Adrenal gland (tissue), 12 donors: ENCODE data around the gene KCNMB2. TPM values are rescaled to one million over a fixed set of nuclear protein-coding genes. Genes with fewer than 3 reads are reported as not detected.

Source experiments
- DNase-seq, 7 donors: peaks; one replicate each; pipeline ENCODE4 v3.0.0-alpha.2; 2019 to 2020
- H3K27ac ChIP-seq, 5 donors: fragments of 200-600 bp; sonication (generic) in 4 of 5; 1 replicate in 3 of 5; 2 replicates in 2 of 5; pipeline versions ENCODE4 v1.5.1 to v1.8.0; 2016 to 2020; ENCODE audit warnings: mild to moderate bottlenecking in 1 of 5
- H3K27me3 ChIP-seq: fragments of 200-600 bp; 2 replicates; pipeline ENCODE4 v1.8.0; 2021
- H3K36me3 ChIP-seq, 2 donors: fragments of 200-600 bp; replicated peaks in 1 of 2; 1 replicate in 1 of 2; 2 replicates in 1 of 2; pipeline versions ENCODE4 v1.5.1 to v1.8.0; 2018 to 2022
- H3K4me1 ChIP-seq, 2 donors: fragments of 200-600 bp; replicated peaks in 1 of 2; 1 replicate in 1 of 2; 2 replicates in 1 of 2; pipeline versions ENCODE4 v1.5.1 to v1.8.0; 2018 to 2021
- H3K4me3 ChIP-seq, 4 donors: fragments of 200-600 bp; sonication (generic) in 3 of 4; one replicate each; pipeline ENCODE4 v1.5.1; 2016 to 2018
- H3K9me3 ChIP-seq, 3 donors: fragments of 200-600 bp; sonication (generic) in 1 of 3; replicated peaks in 1 of 3; 1 replicate in 2 of 3; 2 replicates in 1 of 3; pipeline versions ENCODE4 v1.5.1 to v1.8.0; 2016 to 2021
- POLR2A ChIP-seq, 2 donors: fragments of 450-650 bp; IDR thresholded peaks; one replicate each; pipeline ENCODE4 v1.6.1; 2017; ENCODE audit warnings: antibody characterized with exemption in 2 of 2, mild to moderate bottlenecking in 2 of 2, moderate library complexity in 1 of 2
- WGBS, 4 donors: extraction: QIAGEN DNeasy Blood & Tissue Kit in 2 of 4; methylation state at CpG; one replicate each; pipeline versions ENCODE4 v1.1.5 to v1.1.7; 2013 to 2017; 5-methylcytosine and 5-hydroxymethylcytosine counted together
- intact Hi-C, 2 donors: fragments of 100-400 bp; cut with DNase I; formaldehyde crosslinking; loops; one replicate each; pipeline versions ENCODE4 v1.14.1 to v1.15.0; 2022 to 2023
- polyA plus RNA-seq, 3 donors: library from polyadenylated mRNA; stranded (reverse); fragments of 200-250 nt in 2 of 3; fragments of 350-450 nt in 1 of 3; fragmentation: Illumina TruSeq in 1 of 3; extraction: RNeasy Lipid Tissue Mini Kit (QIAGEN cat#74804) in 1 of 3; gene quantifications; one replicate each; pipeline ENCODE4 v1.2.3, GENCODE V29; 2013 to 2014
- total RNA-seq, 9 donors: library from RNA; depleted of rRNA in 4 of 9; stranded (reverse); fragments of >200 nt in 4 of 9; fragments of 120-200 nt in 1 of 9; fragmentation: NEBNext Ultra II Directional in 1 of 9; extraction: Animal tissue kit (Norgen Biotek cat#: 25700) in 1 of 9; gene quantifications; one replicate each; pipeline versions ENCODE4 v1.1.0 to v1.2.4, GENCODE V29; 2013 to 2023
- TF ChIP-seq, protein P1 (sequence below), 6 experiments: fragments of 450-650 bp in 4 of 6; fragments of 200-600 bp in 2 of 6; sonication (generic) in 1 of 6; IDR thresholded peaks; 1 replicate in 5 of 6; 2 replicates in 1 of 6; pipeline versions ENCODE4 v1.5.1 to v1.8.0; 2016 to 2021; ENCODE audit warnings: antibody characterized with exemption in 6 of 6, mild to moderate bottlenecking in 2 of 6, moderate library complexity in 1 of 6
- donor health status: healthy with polysubstance abuse.
- donor health status: Bipolar disorder and iron deficiency.
- donor health status: DM: yes; HTN: yes; CAD: no.
- donor health status: DM: no; HTN: no; CAD: no.
- donor health status: DM: no; HTN: no; CAD: no.
- donor health status: DM: yes; HTN: yes; CAD: no.

Gene KCNMB2
- total and polyA plus RNA-seq, 12 donors, result 0.58 to 8.6 (median 2.9) TPM; not detected in 3

DNA sequence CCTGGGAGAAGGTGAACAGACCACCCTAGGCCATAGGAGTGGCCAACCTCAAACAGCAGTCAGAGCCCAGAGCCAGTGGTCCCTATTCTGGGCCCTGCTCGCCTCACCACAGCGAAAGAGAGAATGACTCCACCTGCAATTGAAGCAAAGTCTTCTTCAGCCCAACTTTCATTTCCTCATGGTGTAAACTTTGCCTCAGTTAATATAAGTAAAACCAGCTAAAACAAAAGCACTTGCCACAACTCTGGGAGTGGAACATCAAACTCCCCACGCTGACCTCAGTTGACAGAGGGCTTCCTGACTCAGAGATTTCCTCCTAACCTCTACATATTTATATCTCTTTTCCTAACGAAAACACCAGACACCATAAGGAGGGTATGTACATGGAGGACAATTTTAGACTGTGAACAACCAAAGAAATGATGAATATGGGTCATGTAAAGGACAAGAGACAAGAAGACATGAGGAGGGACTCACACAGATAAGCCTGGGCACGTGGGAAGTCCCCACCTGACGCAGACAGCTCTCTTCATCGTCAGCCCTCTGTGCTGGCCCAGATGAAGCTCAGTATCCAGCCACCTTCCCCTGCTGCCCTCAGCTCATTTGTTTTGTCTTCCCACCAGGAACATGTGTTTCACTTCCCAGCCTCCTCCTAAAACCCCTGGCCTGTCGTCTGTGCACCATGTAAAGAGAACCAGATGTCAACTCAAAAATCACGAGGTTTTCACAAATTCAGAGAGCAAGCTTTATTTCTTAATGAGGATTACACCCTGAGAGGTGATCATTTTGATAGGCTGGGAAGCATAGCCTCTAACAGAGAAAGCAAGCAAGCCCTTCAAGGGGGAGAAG lies 140.9 kb downstream of the KCNMB2 start:
- H3K27ac ChIP-seq, result no peak overlapping the region
- H3K4me3 ChIP-seq, result no peak overlapping the region
- no peak for DNase-seq
- H3K9me3 ChIP-seq, result no peaks in the 10 kb centered on the region
- TF ChIP-seq POLR2A (IDR thresholded peaks at IDR 0.05), result no peak
- TF ChIP-seq, protein P1, sequence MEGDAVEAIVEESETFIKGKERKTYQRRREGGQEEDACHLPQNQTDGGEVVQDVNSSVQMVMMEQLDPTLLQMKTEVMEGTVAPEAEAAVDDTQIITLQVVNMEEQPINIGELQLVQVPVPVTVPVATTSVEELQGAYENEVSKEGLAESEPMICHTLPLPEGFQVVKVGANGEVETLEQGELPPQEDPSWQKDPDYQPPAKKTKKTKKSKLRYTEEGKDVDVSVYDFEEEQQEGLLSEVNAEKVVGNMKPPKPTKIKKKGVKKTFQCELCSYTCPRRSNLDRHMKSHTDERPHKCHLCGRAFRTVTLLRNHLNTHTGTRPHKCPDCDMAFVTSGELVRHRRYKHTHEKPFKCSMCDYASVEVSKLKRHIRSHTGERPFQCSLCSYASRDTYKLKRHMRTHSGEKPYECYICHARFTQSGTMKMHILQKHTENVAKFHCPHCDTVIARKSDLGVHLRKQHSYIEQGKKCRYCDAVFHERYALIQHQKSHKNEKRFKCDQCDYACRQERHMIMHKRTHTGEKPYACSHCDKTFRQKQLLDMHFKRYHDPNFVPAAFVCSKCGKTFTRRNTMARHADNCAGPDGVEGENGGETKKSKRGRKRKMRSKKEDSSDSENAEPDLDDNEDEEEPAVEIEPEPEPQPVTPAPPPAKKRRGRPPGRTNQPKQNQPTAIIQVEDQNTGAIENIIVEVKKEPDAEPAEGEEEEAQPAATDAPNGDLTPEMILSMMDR (IDR thresholded peaks at IDR 0.05), result no peak
- no peaks in the 10 kb centered on the region for H3K4me1 ChIP-seq
- 63 to 68% (median 66%) methylated on average over 9 of the region's 9 CpGs for WGBS, 4 donors
- intact Hi-C loops, result no loop called here
- no peaks in the 10 kb centered on the region for H3K27me3 ChIP-seq
- H3K36me3 ChIP-seq, result no peaks in the 10 kb centered on the region

DNA sequence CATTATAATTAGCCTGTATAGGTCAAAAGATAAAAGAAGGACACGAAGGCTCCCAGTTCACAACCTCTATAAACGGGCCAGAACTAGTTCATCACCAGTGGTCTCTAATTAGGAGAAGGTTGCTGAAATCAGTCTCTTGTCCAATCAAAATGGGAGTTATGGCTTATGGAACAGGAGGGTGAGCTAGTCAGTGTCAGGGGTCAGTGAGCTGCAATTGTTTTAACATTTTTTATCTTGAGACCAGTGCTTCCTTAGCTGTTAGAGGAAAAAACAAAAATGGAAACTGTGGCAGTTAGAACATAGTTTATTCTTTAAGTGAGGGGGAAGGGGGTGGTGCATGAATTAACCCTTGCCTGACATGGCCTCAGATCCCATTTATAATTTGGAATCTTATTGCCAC lies 141.7 kb downstream of the KCNMB2 start:
- Histone ChIP-seq H3K4me1 (no peaks in the 10 kb centered on the region), H3K36me3 (no peaks in the 10 kb centered on the region), H3K27me3 (no peaks in the 10 kb centered on the region), H3K9me3 (no peaks in the 10 kb centered on the region), H3K27ac (no peak overlapping the region), H3K4me3 (no peak overlapping the region)
- WGBS, 4 donors, result 58 to 70% (median 65%) methylated on average over 2 of the region's 2 CpGs
- no peak for TF ChIP-seq POLR2A (IDR thresholded peaks at IDR 0.05)
- TF ChIP-seq, protein P1 (IDR thresholded peaks at IDR 0.05), result no peak
- intact Hi-C loops, result no loop called here
- no peak for DNase-seq

DNA sequence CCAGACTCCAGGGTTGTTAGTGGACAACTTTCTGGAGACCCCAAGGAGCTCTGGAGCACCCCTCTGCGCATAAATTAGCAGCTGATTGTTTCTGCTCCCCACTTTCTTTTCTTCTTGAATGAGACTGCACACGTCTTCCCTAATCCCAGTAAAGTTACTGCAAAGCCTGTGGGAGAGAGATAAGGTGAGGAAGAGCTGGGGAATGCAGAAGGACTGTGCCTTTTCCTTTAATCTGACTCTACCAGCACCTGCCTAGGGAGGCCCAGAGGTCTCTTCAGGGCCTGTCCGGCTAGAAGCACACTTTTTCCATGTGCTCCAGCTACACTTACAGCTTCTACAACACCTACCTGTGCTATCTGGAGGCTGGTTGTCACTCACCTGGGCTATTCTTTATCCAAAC lies 143.8 kb downstream of the KCNMB2 start:
- no peaks in the 10 kb centered on the region for H3K27me3 ChIP-seq
- TF ChIP-seq, protein P1 (IDR thresholded peaks at IDR 0.05), result no peak
- TF ChIP-seq POLR2A (IDR thresholded peaks at IDR 0.05), result no peak
- intact Hi-C loops, result no loop called here
- 45 to 59% (median 55%) methylated on average over 3 of the region's 3 CpGs for WGBS, 4 donors
- no peaks in the 10 kb centered on the region for H3K9me3 ChIP-seq
- no peak overlapping the region for H3K27ac ChIP-seq
- H3K36me3 ChIP-seq, result no peaks in the 10 kb centered on the region
- no peaks in the 10 kb centered on the region for H3K4me1 ChIP-seq
- no peak for DNase-seq
- H3K4me3 ChIP-seq, result no peak overlapping the region

DNA sequence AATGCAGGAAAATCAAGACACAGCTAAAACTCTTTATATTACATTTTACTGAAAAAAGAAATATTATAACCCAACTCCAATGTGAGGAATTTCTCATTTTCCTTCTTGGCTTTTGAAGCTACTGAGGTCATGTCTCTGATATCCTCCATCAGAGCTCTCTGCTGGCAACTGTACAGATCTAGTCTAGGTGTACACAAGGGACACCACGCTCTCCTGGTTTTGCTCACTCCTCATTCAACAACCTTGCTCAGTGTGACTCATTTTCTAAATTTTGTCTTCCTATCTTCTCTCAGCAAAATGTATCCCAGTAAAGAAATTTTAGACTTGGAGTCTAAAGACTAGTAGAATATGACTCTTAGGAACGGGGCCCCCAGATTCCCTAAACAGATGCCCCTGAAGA lies 144.3 kb downstream of the KCNMB2 start:
- TF ChIP-seq POLR2A (IDR thresholded peaks at IDR 0.05), result no peak
- TF ChIP-seq, protein P1 (IDR thresholded peaks at IDR 0.05), result no peak
- DNase-seq, result no peak
- Histone ChIP-seq H3K4me3 (no peak overlapping the region), H3K36me3 (no peaks in the 10 kb centered on the region), H3K9me3 (no peaks in the 10 kb centered on the region), H3K27me3 (no peaks in the 10 kb centered on the region), H3K4me1 (no peaks in the 10 kb centered on the region), H3K27ac (no peak overlapping the region)
- intact Hi-C loops, result no loop called here
- 73 to 78% (median 73%) methylated on average over 2 of the region's 2 CpGs for WGBS, 4 donors
